ENCODE results near the gene DOC2A. TPM values are rescaled to one million over a fixed set of nuclear protein-coding genes. Genes with fewer than 3 reads are reported as not detected.
"Not testable (repeated sequence)": the region's sequence is repeated elsewhere in the genome, so short reads cannot be mapped to it uniquely, and the experiment has no call there.

The DOC2A gene
- total RNA-seq, 1 donor from 2014 or later = 0.17 TPM

DNA sequence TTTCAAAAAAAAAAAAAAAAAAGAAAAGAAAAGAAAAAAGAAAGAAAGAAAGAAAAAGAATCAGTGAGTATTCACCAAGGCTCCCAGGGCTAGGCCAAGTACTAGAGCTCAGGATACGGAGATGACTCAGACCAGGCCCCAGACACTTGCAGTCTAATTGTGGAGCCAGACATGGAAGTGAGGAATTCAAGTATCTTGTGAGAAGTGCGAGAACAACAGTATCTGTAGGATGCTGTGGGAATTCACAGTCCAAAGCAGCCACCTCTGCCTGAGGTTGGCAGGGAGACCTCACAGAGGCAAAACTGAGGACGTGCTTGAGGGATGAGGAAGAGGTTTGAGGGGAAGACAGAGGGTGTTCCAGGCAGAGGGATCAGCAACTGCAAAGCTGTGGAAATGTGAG, 40.7 kb upstream of the DOC2A start:
- no peak for DNase-seq (ENCODE audit: low read depth)
- no peak for TF ChIP-seq CTCF (conservative IDR thresholded peaks at IDR 0.05; ENCODE audit: low read depth, low read length)
- H3K4me3 ChIP-seq (ENCODE audit: low read depth, low read length) = no peak overlapping the region

DNA sequence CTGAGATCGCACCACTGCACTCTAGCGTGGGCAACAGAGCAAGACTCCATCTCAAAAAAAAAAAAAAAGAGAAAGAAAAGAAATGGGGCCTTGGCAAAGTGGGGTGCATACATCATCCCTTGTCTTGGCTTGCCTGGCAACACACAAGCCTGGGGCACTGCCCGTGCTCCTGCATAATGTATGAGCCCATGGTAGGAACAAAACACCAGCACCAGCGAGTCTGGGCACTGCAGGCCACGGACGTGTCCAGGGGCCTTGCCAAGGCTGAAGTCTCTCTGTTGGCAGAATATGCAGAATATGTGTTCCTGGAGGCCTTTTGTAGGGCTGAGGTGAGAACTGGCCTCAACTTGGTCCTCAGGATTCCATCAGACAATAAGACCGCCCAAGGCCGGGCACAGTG, 39.0 kb upstream of the DOC2A start:
- DNase-seq (ENCODE audit: low read depth) = no peak
- no peak for TF ChIP-seq CTCF (conservative IDR thresholded peaks at IDR 0.05; ENCODE audit: low read depth, low read length)
- H3K4me3 ChIP-seq (ENCODE audit: low read depth, low read length) = no peak overlapping the region

- no peak for DNase-seq (ENCODE audit: low read depth)
- H3K4me3 ChIP-seq (ENCODE audit: low read depth, low read length) = no peak overlapping the region
- TF ChIP-seq CTCF (conservative IDR thresholded peaks at IDR 0.05; ENCODE audit: low read depth, low read length) = no peak
Observed at GRCh38 chr16:30046588-30046987, 35.8 kb upstream of the DOC2A start.

DNA sequence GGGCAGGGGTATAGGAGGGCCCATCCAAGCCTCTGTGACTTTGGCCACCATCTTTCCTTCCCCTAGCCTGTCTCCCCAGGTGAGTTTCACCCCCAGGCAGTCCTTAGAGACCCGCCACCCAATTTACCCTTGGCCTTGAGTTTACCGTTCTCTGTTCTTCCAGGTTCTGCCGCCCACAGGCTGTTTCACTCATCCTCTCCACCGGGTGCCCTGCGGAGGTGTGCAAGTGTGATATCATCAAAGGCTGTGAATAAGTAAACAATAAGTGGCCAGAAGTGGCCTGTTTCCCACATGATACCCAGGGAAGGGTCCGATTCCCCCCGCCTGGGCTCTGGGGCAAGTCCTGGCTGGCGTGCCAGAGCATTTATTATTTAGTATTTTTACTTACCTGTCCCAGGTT, 35.4 kb upstream of the DOC2A start:
- H3K4me3 ChIP-seq (ENCODE audit: low read depth, low read length) = no peak overlapping the region
- no peak for TF ChIP-seq CTCF (conservative IDR thresholded peaks at IDR 0.05; ENCODE audit: low read depth, low read length)
- no peak for DNase-seq (ENCODE audit: low read depth)

DNA sequence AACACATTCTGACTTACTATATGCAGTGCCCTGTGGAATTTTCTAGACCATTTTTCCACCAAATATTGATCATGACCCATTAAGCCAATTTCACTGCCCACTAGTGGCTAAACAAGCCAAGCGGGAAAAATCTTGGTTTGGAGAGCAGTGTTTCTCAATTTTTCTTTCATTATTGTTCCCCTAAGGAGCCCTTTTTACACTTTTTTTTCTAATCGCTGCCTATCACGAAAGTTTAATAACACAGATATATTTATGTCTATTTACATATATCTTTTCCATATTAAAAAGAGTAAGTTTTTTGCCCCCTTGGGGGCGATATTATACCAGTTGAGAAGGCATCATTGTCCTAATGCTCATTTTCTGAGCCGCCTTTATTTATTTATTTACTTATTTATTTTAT, 31.0 kb upstream of the DOC2A start:
- no peak overlapping the region for H3K4me3 ChIP-seq (ENCODE audit: low read depth, low read length)
- no peak for DNase-seq (ENCODE audit: low read depth)

DNA sequence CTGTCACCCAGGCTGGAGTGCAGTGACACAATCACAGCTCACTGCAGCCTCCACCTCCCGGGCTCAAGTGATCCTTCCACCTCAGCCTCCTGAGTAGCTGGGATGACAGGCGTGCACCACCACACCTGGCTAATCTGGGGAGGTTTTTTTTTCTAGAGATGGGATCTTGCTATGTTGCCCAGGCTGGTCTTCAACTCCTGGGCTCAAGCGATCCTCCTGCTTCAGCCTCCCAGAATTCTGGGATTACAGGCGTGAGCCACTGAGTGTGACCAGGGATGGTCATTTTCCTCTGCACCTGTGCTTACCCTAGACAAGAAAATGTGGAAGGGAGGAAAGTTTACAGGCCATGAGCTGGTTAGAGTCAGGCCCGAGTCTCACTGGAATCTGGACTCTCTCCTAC, 29.9 kb upstream of the DOC2A start:
- not testable (repeated sequence) for H3K4me3 ChIP-seq (ENCODE audit: low read depth, low read length); DNase-seq (ENCODE audit: low read depth)

More for the DNA sequence above, 31.0 kb upstream of the DOC2A start:
- TF ChIP-seq CTCF (conservative IDR thresholded peaks at IDR 0.05; ENCODE audit: low read depth, low read length) = peak; percentile 56

GRCh38 chr16:30040221-30040620, 29.4 kb upstream of the DOC2A start:
- no peak for DNase-seq (ENCODE audit: low read depth)
- no peak for TF ChIP-seq CTCF (conservative IDR thresholded peaks at IDR 0.05; ENCODE audit: low read depth, low read length)
- no peak overlapping the region for H3K4me3 ChIP-seq (ENCODE audit: low read depth, low read length)

GRCh38 chr16:30033270-30033669, 22.4 kb upstream of the DOC2A start:
- no peak for DNase-seq (ENCODE audit: low read depth)
- no peak overlapping the region for H3K4me3 ChIP-seq (ENCODE audit: low read depth, low read length)
- no peak for TF ChIP-seq CTCF (conservative IDR thresholded peaks at IDR 0.05; ENCODE audit: low read depth, low read length)

Data from epithelial cell of proximal tubule (primary cell).